SK-N-SH treated with all-trans-retinoic acid at 6 μM for 48 hours (cell line): ENCODE measurements around the gene HMX3.

Source experiments
- ARNTL ChIP-seq: fragments of 450-650 bp; formaldehyde crosslinking; IDR thresholded peaks from 2 replicates; pipeline ENCODE4 v1.5.0; 2020; ENCODE audit warnings: low read depth, mild to moderate bottlenecking, moderate library complexity, borderline replicate concordance
- OSR1 ChIP-seq: fragments of 250-450 bp; sonication (Bioruptor Pico); IDR thresholded peaks from 2 replicates; pipeline ENCODE4 v1.8.0; 2022; ENCODE audit warnings: moderate library complexity, mild to moderate bottlenecking, inconsistent platforms
- ZC3H10 ChIP-seq: fragments of 250-450 bp; sonication (Bioruptor Pico); IDR thresholded peaks from 2 replicates; pipeline ENCODE4 v1.5.1; 2021; ENCODE audit warnings: mild to moderate bottlenecking, moderate library complexity
- ZFP3 ChIP-seq: fragments of 250-450 bp; sonication (Bioruptor Pico); IDR thresholded peaks from 2 replicates; pipeline ENCODE4 v1.5.0; 2020; ENCODE audit warnings: mild to moderate bottlenecking, moderate library complexity
- ZNF565 ChIP-seq: fragments of 450-650 bp; formaldehyde crosslinking; conservative IDR thresholded peaks from 2 replicates; pipeline ENCODE4 v1.5.0; 2020; ENCODE audit warnings: low read depth, mild to moderate bottlenecking, moderate library complexity
- ZNF70 ChIP-seq: fragments of 450-650 bp; formaldehyde crosslinking; IDR thresholded peaks from 2 replicates; pipeline ENCODE4 v1.5.0; 2020; ENCODE audit warnings: mild to moderate bottlenecking, moderate library complexity
- TF ChIP-seq, protein P1 (sequence below): fragments of 250-450 bp; sonication (Bioruptor Pico); IDR thresholded peaks from 2 replicates; pipeline ENCODE4 v1.5.1; 2021; ENCODE audit warnings: mild to moderate bottlenecking, moderate library complexity
- TF ChIP-seq, protein P2 (sequence below): fragments of 250-450 bp; sonication (Bioruptor Pico); IDR thresholded peaks from 2 replicates; pipeline ENCODE4 v1.5.0; 2020; ENCODE audit warnings: mild to moderate bottlenecking, moderate library complexity
- TF ChIP-seq, protein P3 (sequence below): fragments of 250-450 bp; sonication (Bioruptor Pico); IDR thresholded peaks from 2 replicates; pipeline ENCODE4 v1.8.0; 2021; ENCODE audit warnings: low read depth, mild to moderate bottlenecking, moderate library complexity, borderline replicate concordance

DNA sequence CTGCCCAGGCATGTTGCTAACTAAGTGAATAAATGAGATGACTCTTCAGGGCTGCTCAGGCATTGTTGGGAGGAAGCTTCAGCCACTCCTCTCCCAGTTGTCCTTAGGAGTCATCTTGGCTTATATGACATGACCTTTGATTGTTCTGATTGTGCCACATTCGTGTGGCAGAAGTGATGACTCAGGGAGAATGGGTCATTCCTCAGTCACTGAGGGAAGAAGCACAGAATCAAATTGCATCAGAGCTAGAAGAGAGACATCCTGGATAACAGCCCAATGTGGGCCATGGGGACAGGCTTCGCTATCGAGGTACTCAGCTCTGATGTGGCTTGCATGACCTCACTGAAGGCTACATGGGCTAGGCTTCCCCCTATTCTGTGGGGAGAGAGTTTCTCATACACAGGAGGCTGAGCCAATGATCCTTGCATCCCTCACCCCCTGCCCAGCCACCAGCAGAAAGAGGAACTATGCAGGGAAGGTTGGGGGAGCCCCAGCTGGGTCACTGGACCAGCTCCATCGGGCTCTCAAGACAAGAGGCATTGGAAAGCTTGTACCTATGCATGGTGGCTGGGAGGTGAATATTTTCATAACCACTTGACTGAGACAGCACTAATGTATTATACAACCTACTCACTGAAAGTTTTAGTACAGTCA lies 6.0 kb upstream of the HMX3 start:
- TF ChIP-seq, protein P1, sequence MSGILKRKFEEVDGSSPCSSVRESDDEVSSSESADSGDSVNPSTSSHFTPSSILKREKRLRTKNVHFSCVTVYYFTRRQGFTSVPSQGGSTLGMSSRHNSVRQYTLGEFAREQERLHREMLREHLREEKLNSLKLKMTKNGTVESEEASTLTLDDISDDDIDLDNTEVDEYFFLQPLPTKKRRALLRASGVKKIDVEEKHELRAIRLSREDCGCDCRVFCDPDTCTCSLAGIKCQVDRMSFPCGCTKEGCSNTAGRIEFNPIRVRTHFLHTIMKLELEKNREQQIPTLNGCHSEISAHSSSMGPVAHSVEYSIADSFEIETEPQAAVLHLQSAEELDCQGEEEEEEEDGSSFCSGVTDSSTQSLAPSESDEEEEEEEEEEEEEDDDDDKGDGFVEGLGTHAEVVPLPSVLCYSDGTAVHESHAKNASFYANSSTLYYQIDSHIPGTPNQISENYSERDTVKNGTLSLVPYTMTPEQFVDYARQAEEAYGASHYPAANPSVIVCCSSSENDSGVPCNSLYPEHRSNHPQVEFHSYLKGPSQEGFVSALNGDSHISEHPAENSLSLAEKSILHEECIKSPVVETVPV (CRISPR knock-in tag) = no peak
- TF ChIP-seq ARNTL (CRISPR knock-in tag) (no peak), ZC3H10 (CRISPR knock-in tag) (no peak), ZNF565 (CRISPR knock-in tag) (no peak), ZNF70 (CRISPR knock-in tag) (no peak), ZFP3 (no peak), OSR1 (CRISPR knock-in tag) (no peak)
- TF ChIP-seq, protein P2, sequence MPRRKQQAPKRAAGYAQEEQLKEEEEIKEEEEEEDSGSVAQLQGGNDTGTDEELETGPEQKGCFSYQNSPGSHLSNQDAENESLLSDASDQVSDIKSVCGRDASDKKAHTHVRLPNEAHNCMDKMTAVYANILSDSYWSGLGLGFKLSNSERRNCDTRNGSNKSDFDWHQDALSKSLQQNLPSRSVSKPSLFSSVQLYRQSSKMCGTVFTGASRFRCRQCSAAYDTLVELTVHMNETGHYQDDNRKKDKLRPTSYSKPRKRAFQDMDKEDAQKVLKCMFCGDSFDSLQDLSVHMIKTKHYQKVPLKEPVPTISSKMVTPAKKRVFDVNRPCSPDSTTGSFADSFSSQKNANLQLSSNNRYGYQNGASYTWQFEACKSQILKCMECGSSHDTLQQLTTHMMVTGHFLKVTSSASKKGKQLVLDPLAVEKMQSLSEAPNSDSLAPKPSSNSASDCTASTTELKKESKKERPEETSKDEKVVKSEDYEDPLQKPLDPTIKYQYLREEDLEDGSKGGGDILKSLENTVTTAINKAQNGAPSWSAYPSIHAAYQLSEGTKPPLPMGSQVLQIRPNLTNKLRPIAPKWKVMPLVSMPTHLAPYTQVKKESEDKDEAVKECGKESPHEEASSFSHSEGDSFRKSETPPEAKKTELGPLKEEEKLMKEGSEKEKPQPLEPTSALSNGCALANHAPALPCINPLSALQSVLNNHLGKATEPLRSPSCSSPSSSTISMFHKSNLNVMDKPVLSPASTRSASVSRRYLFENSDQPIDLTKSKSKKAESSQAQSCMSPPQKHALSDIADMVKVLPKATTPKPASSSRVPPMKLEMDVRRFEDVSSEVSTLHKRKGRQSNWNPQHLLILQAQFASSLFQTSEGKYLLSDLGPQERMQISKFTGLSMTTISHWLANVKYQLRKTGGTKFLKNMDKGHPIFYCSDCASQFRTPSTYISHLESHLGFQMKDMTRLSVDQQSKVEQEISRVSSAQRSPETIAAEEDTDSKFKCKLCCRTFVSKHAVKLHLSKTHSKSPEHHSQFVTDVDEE (CRISPR knock-in tag) = no peak
- TF ChIP-seq, protein P3, sequence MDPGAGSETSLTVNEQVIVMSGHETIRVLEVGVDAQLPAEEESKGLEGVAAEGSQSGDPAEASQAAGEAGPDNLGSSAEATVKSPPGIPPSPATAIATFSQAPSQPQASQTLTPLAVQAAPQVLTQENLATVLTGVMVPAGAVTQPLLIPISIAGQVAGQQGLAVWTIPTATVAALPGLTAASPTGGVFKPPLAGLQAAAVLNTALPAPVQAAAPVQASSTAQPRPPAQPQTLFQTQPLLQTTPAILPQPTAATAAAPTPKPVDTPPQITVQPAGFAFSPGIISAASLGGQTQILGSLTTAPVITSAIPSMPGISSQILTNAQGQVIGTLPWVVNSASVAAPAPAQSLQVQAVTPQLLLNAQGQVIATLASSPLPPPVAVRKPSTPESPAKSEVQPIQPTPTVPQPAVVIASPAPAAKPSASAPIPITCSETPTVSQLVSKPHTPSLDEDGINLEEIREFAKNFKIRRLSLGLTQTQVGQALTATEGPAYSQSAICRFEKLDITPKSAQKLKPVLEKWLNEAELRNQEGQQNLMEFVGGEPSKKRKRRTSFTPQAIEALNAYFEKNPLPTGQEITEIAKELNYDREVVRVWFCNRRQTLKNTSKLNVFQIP = no peak
